LoVo (cell line): ENCODE results near the gene PHLDB1.
"Not testable (repeated sequence)": the region's sequence is repeated elsewhere in the genome, so short reads cannot be mapped to it uniquely, and the experiment has no call there.

ENCODE experiments used
- DNase-seq: peaks from one replicate; pipeline ENCODE4 v3.0.0-alpha.2; 2016; ENCODE audit warnings: low spot score

The PHLDB1 gene

GRCh38 chr11:118659314-118659952, 52.0 kb downstream of the PHLDB1 start:
- DNase-seq = peak; percentile 81

- no peak for DNase-seq
These were observed 52.7 kb downstream of the PHLDB1 start for GRCh38 chr11:118659953-118660680.

GRCh38 chr11:118660681-118661424, 53.4 kb downstream of the PHLDB1 start:
- no peak for DNase-seq

- no peak for DNase-seq
These were observed 54.2 kb downstream of the PHLDB1 start for GRCh38 chr11:118661425-118662301.

- DNase-seq = no peak
These were observed 55.2 kb downstream of the PHLDB1 start for GRCh38 chr11:118662401-118663271.

- DNase-seq = no peak
These were observed 56.0 kb downstream of the PHLDB1 start for GRCh38 chr11:118663381-118663780.

GRCh38 chr11:118663902-118664301, 56.5 kb downstream of the PHLDB1 start:
- DNase-seq = no peak

- no peak for DNase-seq
These were observed 59.0 kb downstream of the PHLDB1 start for GRCh38 chr11:118666371-118666770.

GRCh38 chr11:118670063-118670462, 62.6 kb downstream of the PHLDB1 start:
- no peak for DNase-seq

- DNase-seq = no peak
These were observed 63.8 kb downstream of the PHLDB1 start for GRCh38 chr11:118671254-118671653.

- DNase-seq = no peak
These were observed 65.4 kb downstream of the PHLDB1 start for GRCh38 chr11:118672846-118673245.

- no peak for DNase-seq
These were observed 66.1 kb downstream of the PHLDB1 start for GRCh38 chr11:118673361-118674081.

GRCh38 chr11:118674082-118674435, 66.6 kb downstream of the PHLDB1 start:
- DNase-seq = no peak

GRCh38 chr11:118677977-118678376, 70.6 kb downstream of the PHLDB1 start:
- DNase-seq = no peak

- not testable (repeated sequence) for DNase-seq
These were observed 71.5 kb downstream of the PHLDB1 start for GRCh38 chr11:118678908-118679307.

- peak; percentile 72 for DNase-seq
These were observed 72.1 kb downstream of the PHLDB1 start, which contains the start of gene TREH for GRCh38 chr11:118679483-118679882. TREH (minus strand) TSS chr11:118679650; CDS start chr11:118679627, 23 bp downstream.

- DNase-seq = no peak
These were observed 75.0 kb downstream of the PHLDB1 start for GRCh38 chr11:118682372-118682771.

GRCh38 chr11:118682939-118683338, 75.5 kb downstream of the PHLDB1 start:
- DNase-seq = not testable (repeated sequence)

- no peak for DNase-seq
These were observed 76.8 kb downstream of the PHLDB1 start for GRCh38 chr11:118684187-118684586.

GRCh38 chr11:118687906-118688305, 80.5 kb downstream of the PHLDB1 start:
- no peak for DNase-seq
